GM20000 (cell line): ENCODE measurements around the gene PLA2G5.

Experiments used
- DNase-seq: peaks from one replicate; pipeline ENCODE4 v3.0.0; 2012; ENCODE audit warnings: low spot score
- CTCF ChIP-seq: IDR thresholded peaks from 2 replicates; pipeline ENCODE4 v1.5.1; 2012; ENCODE audit warnings: mild to moderate bottlenecking, control low read depth; ENCODE audit errors: extremely low read depth, missing control alignments

Gene PLA2G5

GRCh38 chr1:20076223-20076622 is 6.2 kb downstream of the PLA2G5 start:
- TF ChIP-seq CTCF = no peak
- no peak for DNase-seq

GRCh38 chr1:20076710-20077461 is 6.9 kb downstream of the PLA2G5 start:
- no peak for TF ChIP-seq CTCF
- DNase-seq = no peak

GRCh38 chr1:20078171-20078651 is 8.2 kb downstream of the PLA2G5 start:
- TF ChIP-seq CTCF = no peak
- DNase-seq = peak; percentile 53

- DNase-seq = no peak
- TF ChIP-seq CTCF = no peak
Observed at GRCh38 chr1:20078711-20079110, 8.7 kb downstream of the PLA2G5 start.

- TF ChIP-seq CTCF = no peak
- no peak for DNase-seq
Observed at GRCh38 chr1:20079661-20080305, 9.8 kb downstream of the PLA2G5 start.

- DNase-seq = peak; percentile 51
- no peak for TF ChIP-seq CTCF
Observed at GRCh38 chr1:20080441-20081352, 10.7 kb downstream of the PLA2G5 start.
